Epithelial cell of esophagus (primary cell): ENCODE results near the gene DENND5A.
A peak's percentile ranks its signal among the peaks of the same experiment; 100 is the strongest.

Experiments used
- DNase-seq: peaks from one replicate; pipeline ENCODE4 v3.0.0; 2010; ENCODE audit warnings: low read depth
- H3K4me3 ChIP-seq: 2 replicates; pipeline ENCODE4 v1.5.1; 2011; ENCODE audit warnings: mild to moderate bottlenecking, low read length, control low read depth
- CTCF ChIP-seq: IDR thresholded peaks from 2 replicates; pipeline ENCODE4 v1.5.1; 2011; ENCODE audit warnings: low read depth, mild to moderate bottlenecking, low read length, control low read depth, inconsistent platforms; ENCODE audit not compliant: insufficient read depth; ENCODE audit errors: missing control alignments

The DENND5A gene

GRCh38 chr11:9274499-9275258, 9.5 kb upstream of the DENND5A start:
- no peak for TF ChIP-seq CTCF
- no peak overlapping the region for H3K4me3 ChIP-seq
- no peak for DNase-seq

GRCh38 chr11:9273376-9274336, 8.5 kb upstream of the DENND5A start:
- peak; percentile 64 for DNase-seq
- TF ChIP-seq CTCF = no peak
- H3K4me3 ChIP-seq = no peak overlapping the region

GRCh38 chr11:9269492-9270013, 4.4 kb upstream of the DENND5A start:
- H3K4me3 ChIP-seq = no peak overlapping the region
- DNase-seq = no peak
- TF ChIP-seq CTCF = no peak

DNA sequence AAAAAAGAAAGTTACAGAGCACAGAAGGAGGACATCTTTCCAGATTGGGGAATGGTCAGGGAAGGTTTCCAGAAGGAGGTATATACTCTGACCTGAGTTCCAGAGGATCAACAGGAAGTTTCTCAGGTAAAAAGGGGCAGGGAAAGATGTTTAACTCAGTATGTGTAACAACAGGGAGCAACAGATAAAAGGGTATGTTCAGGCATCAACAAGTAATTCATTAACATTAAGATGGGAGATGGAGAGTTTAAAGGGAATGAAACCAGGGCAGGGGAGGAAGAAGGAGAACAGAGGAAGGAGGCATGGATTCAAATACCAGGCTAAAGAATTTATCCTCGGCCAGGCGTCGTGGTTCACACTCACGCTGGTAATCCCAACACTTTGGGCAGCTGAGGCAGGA, 2.5 kb upstream of the DENND5A start:
- DNase-seq = no peak
- TF ChIP-seq CTCF = no peak
- H3K4me3 ChIP-seq = no peak overlapping the region

- DNase-seq = no peak
- TF ChIP-seq CTCF = no peak
- H3K4me3 ChIP-seq = no peak overlapping the region
Measured at GRCh38 chr11:9266926-9267325, 1.8 kb upstream of the DENND5A start.

- no peak for DNase-seq
- H3K4me3 ChIP-seq = no peak overlapping the region
- no peak for TF ChIP-seq CTCF
Measured at GRCh38 chr11:9266132-9266736, 1.1 kb upstream of the DENND5A start.
